KOPT-K1 (cell line): ENCODE data around the gene SIGLEC9.
A peak's percentile ranks its signal among the peaks of the same experiment; 100 is the strongest.

Experiments
- H3K27ac ChIP-seq: fragments of 200-600 bp; sonication (generic); 2 replicates; pipeline ENCODE4 v1.5.1; 2016; ENCODE audit warnings: antibody characterized with exemption, mild to moderate bottlenecking, low read depth, low read length; ENCODE audit not compliant: poor library complexity, severe bottlenecking
- H3K36me3 ChIP-seq: fragments of 200-600 bp; sonication (generic); 2 replicates; pipeline ENCODE4 v1.5.1; 2017; ENCODE audit warnings: antibody characterized with exemption, mild to moderate bottlenecking, low read length, moderate library complexity; ENCODE audit not compliant: insufficient read depth
- H3K9me3 ChIP-seq: fragments of 200-600 bp; sonication (generic); 2 replicates; pipeline ENCODE4 v1.5.1; 2017; ENCODE audit warnings: antibody characterized with exemption, low read length, mild to moderate bottlenecking; ENCODE audit not compliant: insufficient read depth, poor library complexity, severe bottlenecking

Gene SIGLEC9

GRCh38 chr19:51107406-51108065 is 17.2 kb upstream of the SIGLEC9 start:
- H3K27ac ChIP-seq, result peak overlapping the region; percentile 67
- no peaks in the 10 kb centered on the region for H3K9me3 ChIP-seq
- H3K36me3 ChIP-seq, result peaks cover 26% of the 10 kb centered on the region

- H3K27ac ChIP-seq, result peak within 1 kb of the TSS; percentile 67
- no peaks in the 10 kb centered on the region for H3K9me3 ChIP-seq
Measured at GRCh38 chr19:51108066-51108804, 16.5 kb upstream of the SIGLEC9 start, which contains the start of gene CTU1. Gene CTU1, minus strand, starts transcription at chr19:51108409. Its CDS starts 3,840 bp downstream, at chr19:51104569.

GRCh38 chr19:51108805-51109146 is 15.9 kb upstream of the SIGLEC9 start:
- Histone ChIP-seq H3K9me3 (no peaks in the 10 kb centered on the region), H3K27ac (no peak overlapping the region), H3K36me3 (peaks cover 13% of the 10 kb centered on the region; the same call in 1 of the 2 replicates)

More at GRCh38 chr19:51108066-51108804, 16.5 kb upstream of the SIGLEC9 start, which contains the start of gene CTU1:
- peaks cover 19% of the 10 kb centered on the region for H3K36me3 ChIP-seq

- H3K36me3 ChIP-seq, result no peaks in the 10 kb centered on the region; the same call in 1 of the 2 replicates
- no peak overlapping the region for H3K27ac ChIP-seq
- no peaks in the 10 kb centered on the region for H3K9me3 ChIP-seq
Measured at GRCh38 chr19:51110666-51110971, 14.1 kb upstream of the SIGLEC9 start.

GRCh38 chr19:51111606-51112005 is 13.1 kb upstream of the SIGLEC9 start:
- H3K27ac ChIP-seq, result no peak overlapping the region
- no peaks in the 10 kb centered on the region for H3K36me3 ChIP-seq
- no peaks in the 10 kb centered on the region for H3K9me3 ChIP-seq

GRCh38 chr19:51114087-51114729 is 10.5 kb upstream of the SIGLEC9 start:
- no peaks in the 10 kb centered on the region for H3K9me3 ChIP-seq
- no peak overlapping the region for H3K27ac ChIP-seq
- no peaks in the 10 kb centered on the region for H3K36me3 ChIP-seq

- H3K36me3 ChIP-seq, result no peaks in the 10 kb centered on the region
- H3K9me3 ChIP-seq, result no peaks in the 10 kb centered on the region
- no peak overlapping the region for H3K27ac ChIP-seq
Measured at GRCh38 chr19:51116736-51117286, 7.9 kb upstream of the SIGLEC9 start.

GRCh38 chr19:51119101-51119500 is 5.6 kb upstream of the SIGLEC9 start:
- Histone ChIP-seq H3K9me3 (no peaks in the 10 kb centered on the region), H3K27ac (no peak overlapping the region), H3K36me3 (no peaks in the 10 kb centered on the region)

GRCh38 chr19:51119611-51120010 is 5.1 kb upstream of the SIGLEC9 start:
- H3K36me3 ChIP-seq, result no peaks in the 10 kb centered on the region
- no peak overlapping the region for H3K27ac ChIP-seq
- no peaks in the 10 kb centered on the region for H3K9me3 ChIP-seq

- H3K9me3 ChIP-seq, result no peaks in the 10 kb centered on the region
- no peak overlapping the region for H3K27ac ChIP-seq
- H3K36me3 ChIP-seq, result no peaks in the 10 kb centered on the region
Measured at GRCh38 chr19:51120160-51120559, 4.5 kb upstream of the SIGLEC9 start.

- H3K9me3 ChIP-seq, result no peaks in the 10 kb centered on the region
- no peaks in the 10 kb centered on the region for H3K36me3 ChIP-seq
- no peak overlapping the region for H3K27ac ChIP-seq
Measured at GRCh38 chr19:51121257-51121656, 3.4 kb upstream of the SIGLEC9 start.

GRCh38 chr19:51122112-51122981 is 2.4 kb upstream of the SIGLEC9 start:
- Histone ChIP-seq H3K27ac (no peak overlapping the region), H3K9me3 (no peaks in the 10 kb centered on the region), H3K36me3 (no peaks in the 10 kb centered on the region)

- Histone ChIP-seq H3K36me3 (no peaks in the 10 kb centered on the region), H3K27ac (no peak overlapping the region), H3K9me3 (no peaks in the 10 kb centered on the region)
Measured at GRCh38 chr19:51123381-51123800, 1.3 kb upstream of the SIGLEC9 start.

- Histone ChIP-seq H3K36me3 (no peaks in the 10 kb centered on the region), H3K9me3 (no peaks in the 10 kb centered on the region), H3K27ac (no peak overlapping the region)
Measured at GRCh38 chr19:51123802-51124201, 904 bp upstream of the SIGLEC9 start.
